Inferior parietal cortex (tissue), 1 donor: ENCODE data around the gene CNTN6.

Experiments used
- DNase-seq: peaks from one replicate; pipeline ENCODE4 v3.0.0-alpha.2; 2016; ENCODE audit errors: extremely low spot score

The CNTN6 gene

DNA sequence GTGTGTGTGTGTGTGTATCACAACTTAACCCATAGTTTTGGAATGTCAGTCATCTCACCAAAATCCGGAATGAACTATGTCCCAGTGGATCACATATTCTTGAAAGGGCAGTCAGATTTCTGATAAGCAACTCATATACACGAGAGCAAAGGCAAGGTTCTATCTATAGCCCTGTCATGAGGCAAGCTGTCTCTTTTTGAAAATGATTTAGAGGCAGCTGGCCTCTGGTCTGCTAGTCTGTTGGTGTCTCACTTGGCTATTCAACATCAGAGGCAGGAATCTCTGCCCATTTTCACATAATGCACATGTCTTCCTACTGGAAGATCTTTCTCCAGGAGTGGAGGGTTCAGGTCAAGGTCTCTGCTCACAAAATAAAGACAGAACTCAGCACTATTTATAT lies 79.8 kb downstream of the CNTN6 start:
- no peak for DNase-seq

DNA sequence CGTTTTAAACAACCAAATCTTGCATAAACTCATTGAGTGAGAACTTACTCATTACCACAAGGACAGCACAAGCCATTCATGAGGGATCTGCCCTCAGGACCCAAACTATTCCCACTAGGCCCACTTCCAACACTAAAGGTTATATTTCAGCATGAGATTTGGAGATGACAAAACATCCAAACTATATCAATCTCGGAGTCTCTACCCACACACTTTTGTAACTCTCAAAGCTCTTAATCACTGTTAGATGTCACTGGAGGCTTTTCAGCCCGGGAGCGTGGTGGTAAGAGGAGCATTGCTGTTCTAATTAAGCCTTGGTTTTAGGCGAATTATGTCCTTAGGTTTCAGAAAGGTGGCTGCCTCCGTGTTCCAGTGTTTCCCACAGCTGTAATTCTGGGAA lies 86.3 kb downstream of the CNTN6 start:
- no peak for DNase-seq

DNA sequence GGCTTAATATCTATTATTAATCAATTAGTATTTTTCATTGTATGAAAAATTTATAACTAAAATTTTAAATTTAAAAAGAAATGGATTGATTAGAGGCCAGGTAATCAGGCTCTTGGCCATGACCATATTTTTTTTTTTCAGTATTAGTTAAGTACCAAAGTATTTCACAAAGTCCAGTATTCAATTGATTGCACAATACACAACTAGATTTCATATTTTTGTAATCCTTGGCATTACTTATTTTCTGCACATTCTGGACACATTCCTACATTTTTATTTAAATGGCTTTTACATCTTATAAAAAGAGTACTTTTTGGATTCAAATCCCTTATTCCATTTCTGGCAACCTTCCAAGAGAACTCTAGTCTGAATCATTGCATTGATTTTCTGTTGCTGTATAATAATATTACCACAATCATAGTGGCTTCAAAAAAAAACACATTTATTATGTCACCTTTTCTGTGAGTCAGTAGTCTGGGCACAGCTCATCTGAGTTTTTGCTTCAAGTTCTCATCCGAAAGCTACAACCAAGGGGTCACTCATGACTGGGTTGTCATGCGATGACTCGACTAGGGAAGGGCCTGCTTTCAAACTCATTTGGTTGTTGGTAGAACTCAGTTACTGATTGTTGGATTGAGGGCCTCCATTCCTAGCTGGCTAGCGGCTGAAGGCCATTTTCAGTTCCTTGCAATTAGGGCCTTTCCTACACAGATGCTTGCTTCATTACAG lies 90.7 kb downstream of the CNTN6 start:
- no peak for DNase-seq

DNA sequence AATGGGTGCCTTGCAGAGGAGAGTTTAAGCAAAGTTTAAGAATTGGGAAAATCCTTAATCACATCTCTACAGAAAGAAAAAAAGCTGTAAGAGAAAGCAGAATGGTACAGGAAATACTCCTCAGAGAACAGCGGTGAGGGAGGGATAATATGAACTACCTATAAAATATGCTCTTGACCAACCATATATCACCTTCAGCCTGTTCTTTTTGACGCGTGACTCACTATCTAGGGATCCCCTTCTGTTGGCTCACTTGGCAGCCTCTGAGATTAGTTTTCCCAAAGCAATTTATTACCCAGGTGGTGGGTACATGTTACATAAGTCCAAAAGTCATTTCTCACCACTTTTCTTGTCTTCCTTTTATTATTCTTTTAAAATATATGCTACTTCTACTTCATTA lies 97.7 kb downstream of the CNTN6 start:
- no peak for DNase-seq

DNA sequence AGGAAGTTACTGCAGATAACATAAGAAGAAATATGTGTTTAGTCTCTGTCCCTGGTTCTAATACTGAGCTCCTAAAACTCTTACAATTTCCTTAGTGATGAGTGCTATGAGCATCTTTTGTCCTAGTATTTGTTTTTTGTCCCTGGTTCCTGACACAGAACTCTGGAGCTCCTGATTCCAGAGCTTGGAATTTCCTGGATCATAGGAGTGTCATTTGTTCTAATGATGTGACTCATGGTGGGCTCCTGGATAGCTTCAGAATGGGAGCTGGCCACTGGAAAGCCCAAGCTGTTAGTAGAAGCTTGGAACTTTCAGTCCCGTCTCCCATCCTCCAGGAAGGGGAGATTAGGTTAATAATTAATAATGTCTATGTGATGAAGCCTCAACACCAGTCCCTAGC lies 98.2 kb downstream of the CNTN6 start:
- no peak for DNase-seq

GRCh38 chr3:1195947-1196346 lies 103.1 kb downstream of the CNTN6 start:
- no peak for DNase-seq

- DNase-seq: no peak
These were observed 104.2 kb downstream of the CNTN6 start for GRCh38 chr3:1197051-1197450.

- no peak for DNase-seq
These were observed 107.5 kb downstream of the CNTN6 start for GRCh38 chr3:1200371-1200770.

DNA sequence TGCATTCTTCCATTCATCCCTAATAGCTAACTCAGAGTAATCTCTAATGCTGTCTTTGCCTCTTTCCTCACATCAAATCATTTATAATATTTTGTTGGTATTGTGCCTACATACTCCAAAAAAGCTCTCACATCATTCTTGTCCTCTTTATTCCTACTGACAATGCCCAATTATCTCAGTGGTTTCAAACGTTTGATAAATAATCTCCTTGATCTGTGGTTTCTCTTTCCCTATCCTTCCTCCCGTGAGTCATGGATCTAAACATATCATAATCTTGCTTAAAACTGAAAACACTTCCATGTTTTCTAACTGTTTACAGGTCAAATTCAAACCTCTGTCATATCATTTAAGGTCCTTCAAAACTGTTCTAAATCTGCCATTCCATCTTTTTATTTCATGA lies 115.1 kb downstream of the CNTN6 start:
- DNase-seq: no peak

GRCh38 chr3:1214933-1215332 lies 122.1 kb downstream of the CNTN6 start:
- DNase-seq: no peak

GRCh38 chr3:1216856-1217255 lies 124.0 kb downstream of the CNTN6 start:
- DNase-seq: no peak

DNA sequence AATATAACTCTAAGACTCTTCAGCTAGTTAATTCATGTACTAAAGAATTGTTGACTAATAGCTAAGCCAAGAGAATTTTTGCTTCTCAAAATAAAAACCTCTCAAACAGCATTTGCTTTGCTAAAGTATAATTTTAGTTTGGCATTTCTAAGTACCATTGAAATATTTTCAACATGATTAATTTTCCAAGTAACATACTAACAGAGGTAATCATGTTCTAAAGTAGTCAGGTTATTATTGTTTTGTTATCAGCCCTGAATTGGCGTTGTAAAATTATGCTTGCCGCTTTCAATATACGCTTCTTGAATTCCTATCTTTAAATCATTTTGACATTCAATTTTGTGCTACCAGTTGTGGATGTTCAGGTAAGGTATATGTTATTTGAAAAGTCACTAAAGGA lies 134.3 kb downstream of the CNTN6 start:
- no peak for DNase-seq

DNA sequence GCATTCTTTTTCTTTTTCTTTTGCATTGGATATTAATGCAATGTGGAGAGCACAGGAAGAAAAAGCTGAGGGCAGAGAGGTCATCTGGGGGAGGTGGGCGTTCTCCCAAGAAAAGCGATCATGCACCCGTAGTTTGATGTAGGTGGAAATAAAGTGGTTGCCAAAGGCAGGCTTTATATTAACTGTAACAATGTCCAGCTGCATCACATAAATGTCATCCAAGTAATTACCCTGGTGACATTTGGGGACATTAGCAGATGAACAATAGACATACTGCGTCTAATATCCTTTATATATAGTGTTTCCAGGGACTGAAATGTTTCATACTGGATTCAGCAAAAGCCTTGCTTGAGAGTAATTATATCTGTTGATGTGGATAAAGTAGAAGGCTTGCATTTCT lies 135.5 kb downstream of the CNTN6 start:
- no peak for DNase-seq

GRCh38 chr3:1230920-1231319 lies 138.1 kb downstream of the CNTN6 start:
- no peak for DNase-seq

DNA sequence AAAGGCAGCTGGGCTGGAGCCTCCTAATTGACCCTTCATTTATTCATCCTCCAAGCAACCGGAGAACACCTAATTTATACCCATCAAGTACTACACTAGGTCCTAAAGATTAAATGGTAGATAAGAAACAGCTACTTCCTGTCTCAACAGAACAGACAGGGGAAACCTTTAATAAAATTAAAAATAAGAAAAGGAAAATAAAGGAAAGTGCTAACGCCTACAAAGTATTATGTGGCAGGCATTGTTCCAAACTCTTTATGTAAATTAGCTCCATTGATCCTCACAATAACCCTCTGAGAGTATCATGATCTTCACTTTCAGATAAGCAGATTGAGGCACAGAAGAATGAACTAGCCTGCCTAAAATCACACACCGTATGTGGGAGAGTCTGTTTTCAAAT lies 139.5 kb downstream of the CNTN6 start:
- no peak for DNase-seq

DNA sequence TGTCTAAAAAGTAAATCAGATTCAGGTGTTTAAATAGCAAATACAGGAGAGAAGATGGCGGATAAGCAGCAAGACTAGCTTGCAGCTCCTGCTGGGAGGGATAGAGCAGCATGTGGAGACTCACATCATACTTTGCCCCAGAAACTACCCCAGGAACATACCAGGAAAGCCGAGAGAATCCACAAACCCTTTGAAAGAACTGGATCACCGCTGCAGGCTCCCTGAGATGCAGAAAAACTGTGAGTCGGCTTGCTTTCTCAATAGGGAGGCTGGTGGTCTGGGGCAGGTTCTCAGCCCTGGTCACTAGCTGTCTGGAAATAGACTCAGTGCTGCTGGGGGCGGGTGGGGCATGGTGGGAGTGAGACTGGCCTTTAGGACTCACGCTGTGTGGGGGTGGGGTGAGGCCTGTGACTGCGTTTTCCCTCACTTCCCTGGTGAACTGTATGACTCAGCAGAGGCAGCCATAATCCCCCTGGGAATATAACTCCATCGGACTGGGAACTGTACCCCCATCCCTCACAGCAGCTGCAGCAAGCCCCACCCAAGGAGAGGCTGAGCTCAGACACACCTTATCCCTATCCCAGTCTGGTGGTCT lies 142.8 kb downstream of the CNTN6 start:
- DNase-seq: no peak

- no peak for DNase-seq
These were observed 158.6 kb downstream of the CNTN6 start for GRCh38 chr3:1251282-1252060.

GRCh38 chr3:1252061-1252430 lies 159.2 kb downstream of the CNTN6 start:
- DNase-seq: no peak

GRCh38 chr3:1262246-1262645 lies 169.4 kb downstream of the CNTN6 start:
- no peak for DNase-seq

DNA sequence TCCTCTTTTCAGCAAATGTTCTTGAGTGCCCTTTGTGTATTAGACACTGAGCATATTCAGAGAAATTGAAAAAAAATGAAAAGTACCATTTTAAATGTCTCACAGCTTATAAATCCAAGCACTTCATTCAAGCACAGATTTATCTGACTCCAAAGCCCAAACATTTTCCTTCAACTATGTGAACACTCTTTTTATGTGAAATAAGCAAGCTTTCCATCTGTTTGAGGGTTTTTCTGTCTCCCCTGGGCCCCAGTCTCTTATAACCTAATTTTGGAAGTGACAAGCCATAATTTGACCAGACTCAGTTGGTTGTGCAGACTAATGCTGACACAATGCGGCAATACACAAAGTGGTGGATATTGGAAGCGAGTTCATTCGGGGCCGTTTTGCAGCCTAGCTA lies 170.3 kb downstream of the CNTN6 start:
- DNase-seq: no peak

- no peak for DNase-seq
These were observed 177.0 kb downstream of the CNTN6 start for GRCh38 chr3:1269808-1270207.

GRCh38 chr3:1272546-1273265 lies 179.9 kb downstream of the CNTN6 start:
- no peak for DNase-seq
